ENCODE data around the gene RBM8A.
A peak's percentile ranks its signal among the peaks of the same experiment; 100 is the strongest.

The RBM8A gene
- 43.9 to 56.9 (median 44.4) reads per million in 3 donors for total RNA-seq

GRCh38 chr1:145927063-145927886 is at the start of gene RBM8A:
TSS of gene RBM8A (minus strand) at chr1:145927484. CDS start at chr1:145927426, 58 bp downstream.
- H3K4me3 ChIP-seq (ENCODE audit: insufficient read depth, low read depth, low read length, poor library complexity, severe bottlenecking), result peak within 1 kb of the TSS; percentile 79
- H3K4me1 ChIP-seq (ENCODE audit: control insufficient read depth, insufficient read depth, low read length, poor library complexity, severe bottlenecking), result peaks cover 14% of the 10 kb centered on the region
- H3K9me3 ChIP-seq (ENCODE audit: control insufficient read depth, low read length), result no peaks in the 10 kb centered on the region
- DNase-seq, result peak; percentile 90 to 93 (median 93)
- peak within 1 kb of the TSS; percentile 98 for H3K27ac ChIP-seq (ENCODE audit: insufficient read depth, low read length, poor library complexity, severe bottlenecking)
- no peaks in the 10 kb centered on the region for H3K27me3 ChIP-seq (replicated peaks; ENCODE audit: control insufficient read depth, insufficient read depth, low read length, poor library complexity, severe bottlenecking)
- H3K36me3 ChIP-seq (ENCODE audit: control insufficient read depth, insufficient read depth, low read length), result peaks cover 10% of the 10 kb centered on the region

- peaks cover 5% of the 10 kb centered on the region for H3K36me3 ChIP-seq (ENCODE audit: control insufficient read depth, insufficient read depth, low read length)
- DNase-seq, result no peak
- peak overlapping the region; percentile 92 for H3K27ac ChIP-seq (ENCODE audit: insufficient read depth, low read length, poor library complexity, severe bottlenecking)
- no peak overlapping the region for H3K4me3 ChIP-seq (ENCODE audit: insufficient read depth, low read depth, low read length, poor library complexity, severe bottlenecking)
- H3K27me3 ChIP-seq (replicated peaks; ENCODE audit: control insufficient read depth, insufficient read depth, low read length, poor library complexity, severe bottlenecking), result no peaks in the 10 kb centered on the region
- H3K4me1 ChIP-seq (ENCODE audit: control insufficient read depth, insufficient read depth, low read length, poor library complexity, severe bottlenecking), result peaks cover 46% of the 10 kb centered on the region
- H3K9me3 ChIP-seq (ENCODE audit: control insufficient read depth, low read length), result no peaks in the 10 kb centered on the region
These were observed 49.7 kb upstream of the RBM8A start for GRCh38 chr1:145977016-145977415.

- H3K4me1 ChIP-seq (ENCODE audit: control insufficient read depth, insufficient read depth, low read length, poor library complexity, severe bottlenecking), result peaks cover 28% of the 10 kb centered on the region
- no peak for DNase-seq
These were observed 47.9 kb upstream of the RBM8A start for GRCh38 chr1:145975216-145975615.

GRCh38 chr1:145974721-145975120 is 47.4 kb upstream of the RBM8A start:
- no peak for DNase-seq
- Histone ChIP-seq H3K27me3 (replicated peaks; ENCODE audit: control insufficient read depth, insufficient read depth, low read length, poor library complexity, severe bottlenecking) (no peaks in the 10 kb centered on the region), H3K4me1 (ENCODE audit: control insufficient read depth, insufficient read depth, low read length, poor library complexity, severe bottlenecking) (peaks cover 23% of the 10 kb centered on the region), H3K36me3 (ENCODE audit: control insufficient read depth, insufficient read depth, low read length) (peaks cover 5% of the 10 kb centered on the region), H3K9me3 (ENCODE audit: control insufficient read depth, low read length) (no peaks in the 10 kb centered on the region), H3K27ac (ENCODE audit: insufficient read depth, low read length, poor library complexity, severe bottlenecking) (no peak overlapping the region), H3K4me3 (ENCODE audit: insufficient read depth, low read depth, low read length, poor library complexity, severe bottlenecking) (no peak overlapping the region)

More at GRCh38 chr1:145975216-145975615, 47.9 kb upstream of the RBM8A start:
- H3K27ac ChIP-seq (ENCODE audit: insufficient read depth, low read length, poor library complexity, severe bottlenecking), result no peak overlapping the region
- peaks cover 5% of the 10 kb centered on the region for H3K36me3 ChIP-seq (ENCODE audit: control insufficient read depth, insufficient read depth, low read length)
- H3K27me3 ChIP-seq (replicated peaks; ENCODE audit: control insufficient read depth, insufficient read depth, low read length, poor library complexity, severe bottlenecking), result no peaks in the 10 kb centered on the region
- no peaks in the 10 kb centered on the region for H3K9me3 ChIP-seq (ENCODE audit: control insufficient read depth, low read length)
- H3K4me3 ChIP-seq (ENCODE audit: insufficient read depth, low read depth, low read length, poor library complexity, severe bottlenecking), result no peak overlapping the region

GRCh38 chr1:145972580-145972979 is 45.3 kb upstream of the RBM8A start:
- peaks cover 5% of the 10 kb centered on the region for H3K36me3 ChIP-seq (ENCODE audit: control insufficient read depth, insufficient read depth, low read length)
- H3K4me1 ChIP-seq (ENCODE audit: control insufficient read depth, insufficient read depth, low read length, poor library complexity, severe bottlenecking), result peaks cover 4% of the 10 kb centered on the region
- no peak overlapping the region for H3K27ac ChIP-seq (ENCODE audit: insufficient read depth, low read length, poor library complexity, severe bottlenecking)
- DNase-seq, result no peak
- no peak overlapping the region for H3K4me3 ChIP-seq (ENCODE audit: insufficient read depth, low read depth, low read length, poor library complexity, severe bottlenecking)
- H3K9me3 ChIP-seq (ENCODE audit: control insufficient read depth, low read length), result no peaks in the 10 kb centered on the region
- no peaks in the 10 kb centered on the region for H3K27me3 ChIP-seq (replicated peaks; ENCODE audit: control insufficient read depth, insufficient read depth, low read length, poor library complexity, severe bottlenecking)

- Histone ChIP-seq H3K27me3 (replicated peaks; ENCODE audit: control insufficient read depth, insufficient read depth, low read length, poor library complexity, severe bottlenecking) (no peaks in the 10 kb centered on the region), H3K27ac (ENCODE audit: insufficient read depth, low read length, poor library complexity, severe bottlenecking) (no peak overlapping the region), H3K9me3 (ENCODE audit: control insufficient read depth, low read length) (no peaks in the 10 kb centered on the region), H3K36me3 (ENCODE audit: control insufficient read depth, insufficient read depth, low read length) (no peaks in the 10 kb centered on the region), H3K4me1 (ENCODE audit: control insufficient read depth, insufficient read depth, low read length, poor library complexity, severe bottlenecking) (peaks cover 17% of the 10 kb centered on the region), H3K4me3 (ENCODE audit: insufficient read depth, low read depth, low read length, poor library complexity, severe bottlenecking) (no peak overlapping the region)
- no peak for DNase-seq
These were observed 40.0 kb upstream of the RBM8A start for GRCh38 chr1:145967288-145967687.

GRCh38 chr1:145965119-145965744 is 37.9 kb upstream of the RBM8A start:
- H3K36me3 ChIP-seq (ENCODE audit: control insufficient read depth, insufficient read depth, low read length), result no peaks in the 10 kb centered on the region
- peaks cover 17% of the 10 kb centered on the region for H3K4me1 ChIP-seq (ENCODE audit: control insufficient read depth, insufficient read depth, low read length, poor library complexity, severe bottlenecking)
- DNase-seq, result no peak
- H3K9me3 ChIP-seq (ENCODE audit: control insufficient read depth, low read length), result no peaks in the 10 kb centered on the region
- peak overlapping the region; percentile 76 for H3K27ac ChIP-seq (ENCODE audit: insufficient read depth, low read length, poor library complexity, severe bottlenecking)
- peak overlapping the region; percentile 71 for H3K4me3 ChIP-seq (ENCODE audit: insufficient read depth, low read depth, low read length, poor library complexity, severe bottlenecking)
- H3K27me3 ChIP-seq (replicated peaks; ENCODE audit: control insufficient read depth, insufficient read depth, low read length, poor library complexity, severe bottlenecking), result no peaks in the 10 kb centered on the region

- Histone ChIP-seq H3K4me1 (ENCODE audit: control insufficient read depth, insufficient read depth, low read length, poor library complexity, severe bottlenecking) (peaks cover 21% of the 10 kb centered on the region), H3K4me3 (ENCODE audit: insufficient read depth, low read depth, low read length, poor library complexity, severe bottlenecking) (peak within 1 kb of the TSS; percentile 71), H3K36me3 (ENCODE audit: control insufficient read depth, insufficient read depth, low read length) (no peaks in the 10 kb centered on the region), H3K9me3 (ENCODE audit: control insufficient read depth, low read length) (no peaks in the 10 kb centered on the region), H3K27me3 (replicated peaks; ENCODE audit: control insufficient read depth, insufficient read depth, low read length, poor library complexity, severe bottlenecking) (no peaks in the 10 kb centered on the region), H3K27ac (ENCODE audit: insufficient read depth, low read length, poor library complexity, severe bottlenecking) (peak within 1 kb of the TSS; percentile 76)
- DNase-seq, result peak; percentile 77 to 89 (median 87)
These were observed 37.2 kb upstream of the RBM8A start, which contains the start of the genes ANKRD34A and POLR3GL for GRCh38 chr1:145964328-145965118. TSS of gene ANKRD34A (minus strand) at chr1:145964575. CDS start at chr1:145961759, 2,816 bp downstream. TSS of gene POLR3GL (plus strand) at chr1:145964690. CDS start at chr1:145974866, 10,176 bp downstream.

GRCh38 chr1:145963265-145964019 is 36.2 kb upstream of the RBM8A start:
- Histone ChIP-seq H3K9me3 (ENCODE audit: control insufficient read depth, low read length) (no peaks in the 10 kb centered on the region), H3K4me1 (ENCODE audit: control insufficient read depth, insufficient read depth, low read length, poor library complexity, severe bottlenecking) (peaks cover 23% of the 10 kb centered on the region), H3K27ac (ENCODE audit: insufficient read depth, low read length, poor library complexity, severe bottlenecking) (peak overlapping the region; percentile 76), H3K36me3 (ENCODE audit: control insufficient read depth, insufficient read depth, low read length) (no peaks in the 10 kb centered on the region), H3K27me3 (replicated peaks; ENCODE audit: control insufficient read depth, insufficient read depth, low read length, poor library complexity, severe bottlenecking) (no peaks in the 10 kb centered on the region), H3K4me3 (ENCODE audit: insufficient read depth, low read depth, low read length, poor library complexity, severe bottlenecking) (peak overlapping the region; percentile 71)
- no peak for DNase-seq
